Stimulated activated CD8-positive, alpha-beta memory T cell treated with anti-CD3 and anti-CD28 coated beads, Interleukin-4, amount 100 ng/mL, for 1 hour (primary cell): ENCODE data around the gene SND1.

Experiments used
- DNase-seq, 2 donors: peaks; one replicate each; pipeline ENCODE4 v3.0.0-alpha.2; 2020; ENCODE audit warnings: low read depth in 2 of 2, low spot score in 1 of 2

Gene SND1

GRCh38 chr7:127886248-127886647 lies 234.3 kb downstream of the SND1 start:
- DNase-seq: no peak

- DNase-seq: no peak
Measured at GRCh38 chr7:127887096-127887495, 235.1 kb downstream of the SND1 start.

DNA sequence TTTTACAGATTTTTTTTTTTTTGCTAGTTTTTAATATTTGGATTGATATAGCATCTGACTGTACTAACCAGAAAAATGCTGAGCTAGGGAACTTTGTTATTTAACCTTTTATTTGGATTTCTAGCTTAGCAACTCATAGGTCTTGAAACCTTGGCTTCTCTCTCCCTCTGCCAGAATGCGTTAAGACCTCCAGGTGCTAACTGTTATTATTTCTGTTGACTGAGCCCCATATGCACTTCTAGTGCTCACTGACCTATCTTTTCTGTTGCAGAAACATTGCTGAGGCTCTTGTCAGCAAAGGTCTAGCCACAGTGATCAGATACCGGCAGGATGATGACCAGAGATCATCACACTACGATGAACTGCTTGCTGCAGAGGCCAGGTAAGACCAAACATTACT lies 235.6 kb downstream of the SND1 start:
- DNase-seq: no peak

DNA sequence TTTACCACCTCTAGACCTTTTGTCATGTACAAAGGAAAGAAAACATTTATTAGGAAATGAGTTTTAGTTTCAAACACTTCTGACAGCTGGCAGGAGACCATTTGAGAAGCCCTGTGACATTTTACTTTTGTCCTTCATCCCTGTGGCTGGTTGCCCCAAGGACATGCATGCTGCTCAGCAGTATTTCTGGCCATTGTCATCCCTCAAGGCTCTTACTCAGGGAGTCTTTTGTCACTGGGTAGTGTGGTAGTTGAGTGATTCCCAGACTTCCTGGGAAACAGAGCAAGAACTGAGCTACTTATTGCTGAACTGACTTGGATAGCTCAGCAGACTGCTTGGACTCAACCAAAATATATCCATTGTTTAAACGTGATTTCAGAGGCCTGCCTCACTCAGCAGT lies 236.4 kb downstream of the SND1 start:
- DNase-seq: no peak

DNA sequence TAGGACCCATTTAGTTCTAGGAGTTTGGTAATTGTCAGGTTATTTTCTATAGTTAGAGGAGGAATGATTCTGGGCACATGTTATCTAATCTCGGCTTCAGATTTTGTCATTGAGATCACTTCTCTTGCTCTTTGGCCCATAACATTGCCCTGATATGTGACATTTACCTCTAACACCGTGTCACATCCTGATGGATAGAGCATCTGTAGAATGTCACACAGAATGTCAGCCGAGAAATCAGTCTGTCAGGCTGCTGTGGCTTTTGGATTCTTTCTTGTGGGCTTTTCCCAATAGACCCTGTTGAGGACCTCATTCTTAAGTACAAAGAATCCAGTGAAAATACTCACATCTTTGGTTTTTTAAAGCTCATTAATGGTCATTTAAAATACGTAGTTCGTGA lies 236.8 kb downstream of the SND1 start:
- no peak for DNase-seq

DNA sequence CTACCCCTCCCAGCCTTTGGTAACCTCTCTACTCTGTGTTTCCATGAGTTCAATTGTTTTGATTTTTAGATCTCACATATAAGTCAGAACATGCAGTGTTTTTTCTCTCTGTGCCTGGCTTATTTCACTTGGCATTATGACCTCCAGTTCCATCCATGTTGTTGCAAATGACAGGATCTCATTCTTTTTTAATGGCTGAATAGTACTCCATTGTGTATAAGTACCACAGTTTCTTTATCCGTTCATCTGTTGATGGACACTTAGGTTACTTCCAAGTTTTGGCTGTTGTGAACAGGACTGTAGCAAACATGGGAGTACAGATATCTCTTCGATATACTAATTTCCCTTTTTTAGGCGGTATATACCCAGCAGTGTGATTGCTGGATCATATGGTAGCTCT lies 237.7 kb downstream of the SND1 start:
- no peak for DNase-seq

DNA sequence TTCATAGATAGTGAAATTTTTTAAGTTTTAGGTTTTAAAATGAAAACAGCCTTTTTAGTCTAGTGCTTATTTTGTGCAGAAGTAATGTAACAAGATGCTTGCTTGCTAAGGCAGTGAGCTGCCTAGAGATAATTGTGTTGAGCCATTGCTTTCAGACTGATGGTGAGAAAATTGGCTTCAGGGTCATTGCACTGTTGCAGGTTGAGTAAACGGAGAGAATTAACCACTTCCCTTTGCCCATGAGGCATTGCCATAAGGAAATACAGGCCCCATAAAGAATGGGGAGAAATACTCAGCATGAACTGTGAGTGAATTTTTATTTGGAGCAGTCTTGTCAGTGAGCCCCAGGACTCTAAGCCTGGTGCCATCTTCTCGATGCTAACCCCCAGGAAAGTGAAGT lies 238.7 kb downstream of the SND1 start:
- no peak for DNase-seq

DNA sequence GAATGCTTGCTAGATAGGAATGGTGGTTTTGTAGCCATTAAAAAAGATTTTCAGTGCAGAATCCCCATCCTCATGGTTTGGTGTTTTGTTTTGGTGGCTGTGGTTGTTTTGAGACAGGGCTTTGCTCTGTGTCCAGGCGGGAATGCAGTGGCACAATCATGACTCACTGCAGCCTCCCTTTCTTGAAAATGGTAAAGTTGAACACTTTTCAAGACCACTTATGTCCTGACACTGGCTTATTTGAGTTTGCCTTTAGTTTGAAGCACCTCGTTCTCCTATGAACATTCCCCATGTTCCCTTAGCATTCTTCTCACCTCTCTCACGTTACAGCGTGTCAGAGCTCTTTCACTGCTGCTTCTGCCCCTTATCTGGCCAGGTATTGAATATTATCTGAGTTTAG lies 239.2 kb downstream of the SND1 start:
- DNase-seq: no peak

GRCh38 chr7:127891854-127892438 lies 240.0 kb downstream of the SND1 start:
- DNase-seq: no peak

- no peak for DNase-seq
Measured at GRCh38 chr7:127892488-127893314, 240.7 kb downstream of the SND1 start.

DNA sequence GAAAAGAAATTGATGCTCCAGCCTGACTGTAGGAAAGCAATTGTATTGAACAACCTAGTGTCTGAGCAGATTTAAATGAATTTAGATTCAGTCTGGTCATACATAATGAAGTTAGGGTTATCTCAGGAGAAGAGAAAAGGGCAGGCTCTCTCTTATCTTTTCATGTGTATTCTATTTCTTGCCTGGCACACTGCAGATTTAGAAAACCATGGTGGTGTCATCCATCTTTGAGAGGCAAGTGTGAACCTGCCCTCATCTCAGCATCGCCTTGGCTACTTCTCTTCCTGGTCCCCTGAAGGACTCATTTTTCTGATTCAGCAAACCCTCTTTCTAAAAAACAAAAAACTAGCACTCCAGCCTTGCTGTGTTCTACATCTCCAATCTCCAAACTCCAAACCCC lies 241.6 kb downstream of the SND1 start:
- no peak for DNase-seq

GRCh38 chr7:127894588-127894987 lies 242.6 kb downstream of the SND1 start:
- DNase-seq: no peak

- no peak for DNase-seq
Measured at GRCh38 chr7:127895360-127895759, 243.4 kb downstream of the SND1 start.

- DNase-seq: no peak
Measured at GRCh38 chr7:127895814-127896280, 243.9 kb downstream of the SND1 start.

- DNase-seq: no peak
Measured at GRCh38 chr7:127896659-127897058, 244.7 kb downstream of the SND1 start.

DNA sequence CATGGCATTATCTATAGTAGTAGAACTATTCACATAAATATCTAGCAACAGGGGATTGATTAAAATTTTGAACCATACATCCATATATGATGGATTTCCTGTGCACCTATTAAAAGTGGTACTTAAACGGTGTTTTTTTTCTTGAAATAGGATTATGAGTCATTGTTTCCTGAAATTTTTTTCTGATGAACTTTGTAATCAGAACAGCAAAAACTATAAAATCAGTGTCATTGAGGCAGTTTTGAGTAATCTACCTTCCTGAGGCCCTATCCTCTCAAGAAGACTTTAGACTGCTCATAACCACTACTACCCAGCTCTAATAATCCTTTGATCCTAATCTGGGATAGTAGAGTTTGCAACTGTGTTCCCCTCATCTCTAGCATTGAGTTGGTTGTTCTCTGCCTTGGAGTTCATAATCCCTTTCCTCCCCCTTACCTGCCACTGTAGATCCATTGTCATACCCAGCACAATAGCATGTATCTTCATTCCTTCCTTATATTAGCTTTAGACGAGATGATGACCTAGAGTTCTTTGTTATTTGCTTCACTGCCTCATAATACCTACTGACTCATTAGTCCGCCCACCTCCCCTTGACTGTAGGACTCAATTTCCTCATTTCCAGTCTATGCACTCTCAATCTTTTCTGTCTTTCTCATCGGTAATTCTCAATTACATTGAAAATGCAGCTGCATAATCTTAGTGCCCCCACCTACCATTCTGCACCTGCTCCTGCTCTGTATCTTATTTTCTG lies 245.9 kb downstream of the SND1 start:
- no peak for DNase-seq

GRCh38 chr7:127899411-127899810 lies 247.4 kb downstream of the SND1 start:
- no peak for DNase-seq

- no peak for DNase-seq
Measured at GRCh38 chr7:127900141-127900540, 248.1 kb downstream of the SND1 start.

- no peak for DNase-seq
Measured at GRCh38 chr7:127900732-127901685, 249.0 kb downstream of the SND1 start.

DNA sequence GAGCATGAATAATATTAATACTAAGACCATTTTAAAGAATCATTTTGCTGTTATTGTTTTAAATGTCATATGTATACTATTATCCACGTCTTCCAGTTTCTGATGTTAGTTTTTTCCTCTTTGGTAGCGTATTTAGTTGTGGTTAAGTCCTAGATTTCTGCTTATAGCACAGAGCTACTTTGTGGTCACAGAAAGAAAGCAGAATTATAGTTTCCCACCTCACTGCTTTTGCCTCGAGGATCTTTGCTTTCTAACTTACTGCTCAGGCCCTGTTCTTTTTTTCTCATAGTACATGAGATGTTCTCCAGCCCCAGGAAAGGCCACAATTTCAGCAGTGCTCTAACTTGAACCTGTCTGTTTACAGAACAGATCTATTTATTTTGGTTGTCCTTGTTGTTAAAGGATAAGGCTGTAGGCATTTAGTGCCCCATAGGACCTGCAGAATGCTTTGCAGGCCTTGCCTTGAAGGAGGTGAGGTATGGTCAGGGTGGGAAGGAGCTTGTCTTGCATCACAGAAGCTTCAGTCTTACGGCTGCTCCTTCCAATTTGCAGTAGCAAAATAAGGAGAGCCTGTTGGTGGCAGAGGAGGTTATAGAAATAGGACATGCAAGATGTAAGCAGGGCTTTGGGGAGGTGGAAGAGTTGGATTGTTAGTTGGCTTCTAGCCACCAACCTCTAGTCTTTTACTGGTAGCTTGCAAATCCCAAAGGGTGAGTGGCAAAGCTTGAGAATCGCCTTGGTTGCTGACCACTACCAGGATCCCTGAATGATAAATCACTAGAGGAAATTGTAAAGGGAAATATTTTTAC lies 250.1 kb downstream of the SND1 start:
- DNase-seq: no peak
